GM23338 (cell line): Measurements from ENCODE around the gene SPIC.

ENCODE experiments used
- CREB1 ChIP-seq: fragments of 250-450 bp; sonication (Bioruptor Pico); IDR thresholded peaks from 2 replicates; pipeline ENCODE4 v1.5.0; 2020; ENCODE audit warnings: low read depth, mild to moderate bottlenecking, moderate library complexity
- CTCF ChIP-seq, 2 experiments: fragments of 200-600 bp in 1 of 2; sonication (generic) in 1 of 2; conservative IDR thresholded peaks; 2 replicates each; pipeline versions ENCODE4 v1.5.1 to v1.6.1; 2016 to 2017; ENCODE audit warnings: antibody characterized with exemption in 2 of 2, low read depth in 2 of 2, mild to moderate bottlenecking in 2 of 2, moderate library complexity in 1 of 2
- EZH2 ChIP-seq: fragments of 200-600 bp; sonication (generic); IDR thresholded peaks from one replicate; pipeline ENCODE4 v1.8.0; 2017; ENCODE audit warnings: antibody characterized with exemption, mild to moderate bottlenecking, low read depth; ENCODE audit not compliant: unreplicated experiment
- EZH2phosphoT487 ChIP-seq: fragments of 200-600 bp; sonication (generic); IDR thresholded peaks from one replicate; pipeline ENCODE4 v1.8.1; 2018; ENCODE audit warnings: antibody characterized with exemption; ENCODE audit not compliant: unreplicated experiment
- JUNB ChIP-seq: IDR thresholded peaks from one replicate; pipeline ENCODE4 v1.6.1; 2016; ENCODE audit warnings: antibody characterized with exemption; ENCODE audit not compliant: unreplicated experiment
- POLR2AphosphoS5 ChIP-seq: IDR thresholded peaks from 2 replicates; pipeline ENCODE4 v1.6.1; 2016; ENCODE audit warnings: antibody characterized with exemption, low read depth
- REST ChIP-seq: IDR thresholded peaks from one replicate; pipeline ENCODE4 v1.6.1; 2018; ENCODE audit warnings: antibody characterized with exemption; ENCODE audit not compliant: unreplicated experiment

GRCh38 chr12:101439236-101439635, 35.9 kb upstream of the SPIC start:
- TF ChIP-seq REST (no peak), CTCF (conservative IDR thresholded peaks at IDR 0.05; ENCODE audit: low read depth in 2 of 2) (no peak), EZH2phosphoT487 (no peak), POLR2AphosphoS5 (no peak), JUNB (no peak), EZH2 (no peak), CREB1 (CRISPR knock-in tag) (no peak)
